Fibroblast of villous mesenchyme (primary cell): Measurements from ENCODE around the gene SP6. TPM values are rescaled to one million over a fixed set of nuclear protein-coding genes. Genes with fewer than 3 reads are reported as not detected.

ENCODE experiments used
- DNase-seq: peaks from one replicate; pipeline ENCODE4 v3.0.0-alpha.2; 2010; ENCODE audit warnings: low read depth
- H3K4me3 ChIP-seq: 2 replicates; pipeline ENCODE4 v1.5.1; 2011; ENCODE audit warnings: low read depth, mild to moderate bottlenecking, low read length
- CTCF ChIP-seq: IDR thresholded peaks from 2 replicates; pipeline ENCODE4 v1.5.1; 2012; ENCODE audit warnings: low read depth, mild to moderate bottlenecking, low read length; ENCODE audit not compliant: insufficient read depth
- total RNA-seq: library from RNA; depleted of rRNA; stranded (reverse); fragments of >200 nt; gene quantifications from 2 replicates; pipeline ENCODE4 v1.2.3, GENCODE V29; 2012

The SP6 gene
- total RNA-seq, 1 donor = under 0.01 TPM

GRCh38 chr17:47806913-47807255 lies 44.1 kb downstream of the SP6 start:
- DNase-seq = no peak
- TF ChIP-seq CTCF = no peak
- no peak overlapping the region for H3K4me3 ChIP-seq

- no peak for TF ChIP-seq CTCF
- no peak for DNase-seq
- H3K4me3 ChIP-seq = no peak overlapping the region
Observed at GRCh38 chr17:47806026-47806912, 44.7 kb downstream of the SP6 start.

GRCh38 chr17:47804461-47804860 lies 46.5 kb downstream of the SP6 start:
- DNase-seq = no peak
- no peak overlapping the region for H3K4me3 ChIP-seq
- no peak for TF ChIP-seq CTCF

- TF ChIP-seq CTCF = no peak
- DNase-seq = no peak
- no peak overlapping the region for H3K4me3 ChIP-seq
Observed at GRCh38 chr17:47803751-47804150, 47.2 kb downstream of the SP6 start.

GRCh38 chr17:47803201-47803600 lies 47.8 kb downstream of the SP6 start:
- no peak for TF ChIP-seq CTCF
- no peak overlapping the region for H3K4me3 ChIP-seq
- no peak for DNase-seq

- peak; percentile 48 for DNase-seq
- no peak overlapping the region for H3K4me3 ChIP-seq
- TF ChIP-seq CTCF = peak; percentile 64
Observed at GRCh38 chr17:47802341-47803022, 48.5 kb downstream of the SP6 start.

- no peak for TF ChIP-seq CTCF
- DNase-seq = no peak
- H3K4me3 ChIP-seq = no peak overlapping the region
Observed at GRCh38 chr17:47801906-47802305, 49.1 kb downstream of the SP6 start.
